ENCODE results near the gene CLRN2.

CLRN2 gene

GRCh38 chr4:17526695-17527477 is 11.9 kb downstream of the CLRN2 start (continued):
- TF ChIP-seq ZNF837 (tag by site-specific recombination; IDR thresholded peaks at IDR 0.05) = no peak
- no peak for TF ChIP-seq ZNF791 (tag by site-specific recombination; IDR thresholded peaks at IDR 0.05)
- no peak for TF ChIP-seq ZFP69B (tag by site-specific recombination; IDR thresholded peaks at IDR 0.05)
- TF ChIP-seq ZNF354C (tag by site-specific recombination; IDR thresholded peaks at IDR 0.05; ENCODE audit: borderline replicate concordance, low read depth) = no peak

GRCh38 chr4:17528551-17529165 is 13.7 kb downstream of the CLRN2 start:
- ChIA-PET CTCF (no interaction called here), POLR2A (no interaction called here)
- Histone ChIP-seq H3K4me1 (ENCODE audit: control insufficient read depth, insufficient read depth, low read length) (no peaks in the 10 kb centered on the region), H3K4me3 (ENCODE audit: low read depth, low read length) (no peak overlapping the region), H3K27ac (ENCODE audit: extremely low read depth, low read depth, low read length) (no peak overlapping the region), H3K9me3 (ENCODE audit: control insufficient read depth, insufficient read depth, low read depth, low read length) (no peaks in the 10 kb centered on the region), H3K36me3 (ENCODE audit: control insufficient read depth in 2 of 2, insufficient read depth in 1 of 2, low read length in 2 of 2) (no peaks in the 10 kb centered on the region)
- no peak for TF ChIP-seq ZNF311 (tag by site-specific recombination; IDR thresholded peaks at IDR 0.05; ENCODE audit: borderline replicate concordance)
- no peak for TF ChIP-seq ZNF133 (tag by site-specific recombination; IDR thresholded peaks at IDR 0.05)
- TF ChIP-seq ZFP37 (tag by site-specific recombination; IDR thresholded peaks at IDR 0.05) = no peak
- TF ChIP-seq, protein P1, sequence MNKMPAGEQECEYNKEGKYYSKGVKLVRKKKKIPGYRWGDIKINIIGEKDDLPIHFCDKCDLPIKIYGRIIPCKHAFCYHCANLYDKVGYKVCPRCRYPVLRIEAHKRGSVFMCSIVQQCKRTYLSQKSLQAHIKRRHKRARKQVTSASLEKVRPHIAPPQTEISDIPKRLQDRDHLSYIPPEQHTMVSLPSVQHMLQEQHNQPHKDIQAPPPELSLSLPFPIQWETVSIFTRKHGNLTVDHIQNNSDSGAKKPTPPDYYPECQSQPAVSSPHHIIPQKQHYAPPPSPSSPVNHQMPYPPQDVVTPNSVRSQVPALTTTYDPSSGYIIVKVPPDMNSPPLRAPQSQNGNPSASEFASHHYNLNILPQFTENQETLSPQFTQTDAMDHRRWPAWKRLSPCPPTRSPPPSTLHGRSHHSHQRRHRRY (tag by site-specific recombination; IDR thresholded peaks at IDR 0.05) = no peak
- no peak for TF ChIP-seq ZNF621 (tag by site-specific recombination; IDR thresholded peaks at IDR 0.05)
- no peak for TF ChIP-seq ZNF26 (tag by site-specific recombination; IDR thresholded peaks at IDR 0.05)
- TF ChIP-seq, protein P2, sequence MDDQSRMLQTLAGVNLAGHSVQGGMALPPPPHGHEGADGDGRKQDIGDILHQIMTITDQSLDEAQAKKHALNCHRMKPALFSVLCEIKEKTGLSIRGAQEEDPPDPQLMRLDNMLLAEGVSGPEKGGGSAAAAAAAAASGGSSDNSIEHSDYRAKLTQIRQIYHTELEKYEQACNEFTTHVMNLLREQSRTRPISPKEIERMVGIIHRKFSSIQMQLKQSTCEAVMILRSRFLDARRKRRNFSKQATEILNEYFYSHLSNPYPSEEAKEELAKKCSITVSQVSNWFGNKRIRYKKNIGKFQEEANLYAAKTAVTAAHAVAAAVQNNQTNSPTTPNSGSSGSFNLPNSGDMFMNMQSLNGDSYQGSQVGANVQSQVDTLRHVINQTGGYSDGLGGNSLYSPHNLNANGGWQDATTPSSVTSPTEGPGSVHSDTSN (CRISPR knock-in tag; IDR thresholded peaks at IDR 0.05) = no peak
- TF ChIP-seq ZNF549 (tag by site-specific recombination; IDR thresholded peaks at IDR 0.05) = no peak
- TF ChIP-seq ZNF211 (tag by site-specific recombination; IDR thresholded peaks at IDR 0.05; ENCODE audit: low read depth) = no peak
- TF ChIP-seq, protein P3, sequence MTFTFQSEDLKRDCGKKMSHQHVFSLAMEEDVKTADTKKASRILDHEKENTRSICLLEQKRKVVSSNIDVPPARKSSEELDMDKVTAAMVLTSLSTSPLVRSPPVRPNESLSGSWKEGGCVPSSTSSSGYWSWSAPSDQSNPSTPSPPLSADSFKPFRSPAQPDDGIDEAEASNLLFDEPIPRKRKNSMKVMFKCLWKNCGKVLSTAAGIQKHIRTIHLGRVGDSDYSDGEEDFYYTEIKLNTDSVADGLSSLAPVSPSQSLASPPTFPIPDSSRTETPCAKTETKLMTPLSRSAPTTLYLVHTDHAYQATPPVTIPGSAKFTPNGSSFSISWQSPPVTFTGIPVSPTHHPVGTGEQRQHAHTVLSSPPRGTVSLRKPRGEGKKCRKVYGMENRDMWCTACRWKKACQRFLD (tag by site-specific recombination; IDR thresholded peaks at IDR 0.05) = no peak
- no peak for TF ChIP-seq ZXDB (tag by site-specific recombination; IDR thresholded peaks at IDR 0.05)
- TF ChIP-seq ZNF155 (tag by site-specific recombination; IDR thresholded peaks at IDR 0.05) = no peak
- TF ChIP-seq ZBTB11 (tag by site-specific recombination; conservative IDR thresholded peaks at IDR 0.05; ENCODE audit: low read depth) = no peak
- no peak for TF ChIP-seq ZNF76 (tag by site-specific recombination; IDR thresholded peaks at IDR 0.05; ENCODE audit: borderline replicate concordance, low read depth)
- no peak for TF ChIP-seq ZNF341 (tag by site-specific recombination; IDR thresholded peaks at IDR 0.05; ENCODE audit: low read depth)
- no peak for TF ChIP-seq ZNF16 (tag by site-specific recombination; IDR thresholded peaks at IDR 0.05; ENCODE audit: low read depth)
- TF ChIP-seq HOXD13 (CRISPR knock-in tag; IDR thresholded peaks at IDR 0.05; ENCODE audit: borderline replicate concordance) = no peak
- TF ChIP-seq BCL11A (tag by site-specific recombination; IDR thresholded peaks at IDR 0.05; ENCODE audit: low read depth) = no peak
- no peak for TF ChIP-seq ZNF692 (tag by site-specific recombination; IDR thresholded peaks at IDR 0.05)
